ENCODE data around the gene PIPOX. TPM values are rescaled to one million over a fixed set of nuclear protein-coding genes. Genes with fewer than 3 reads are reported as not detected.

The PIPOX gene
- total RNA-seq, 1 donor from 2014 or later: 2.8 TPM

GRCh38 chr17:29031488-29031887 is 11.5 kb upstream of the PIPOX start:
- no peak overlapping the region for H3K27ac Mint-ChIP-seq
- intact Hi-C loops (cut with micrococcal nuclease): no loop called here
- no peaks in the 10 kb centered on the region for H3K36me3 Mint-ChIP-seq (ENCODE audit: low read depth)
- peaks cover 10% of the 10 kb centered on the region for H3K9me3 Mint-ChIP-seq
- H3K4me1 Mint-ChIP-seq (ENCODE audit: low read depth): no peaks in the 10 kb centered on the region
- no peak for DNase-seq (ENCODE audit: low spot score)
- H3K27me3 Mint-ChIP-seq (ENCODE audit: low read depth): peaks cover 42% of the 10 kb centered on the region
- H3K4me3 Mint-ChIP-seq (ENCODE audit: low read depth): no peak overlapping the region

DNA sequence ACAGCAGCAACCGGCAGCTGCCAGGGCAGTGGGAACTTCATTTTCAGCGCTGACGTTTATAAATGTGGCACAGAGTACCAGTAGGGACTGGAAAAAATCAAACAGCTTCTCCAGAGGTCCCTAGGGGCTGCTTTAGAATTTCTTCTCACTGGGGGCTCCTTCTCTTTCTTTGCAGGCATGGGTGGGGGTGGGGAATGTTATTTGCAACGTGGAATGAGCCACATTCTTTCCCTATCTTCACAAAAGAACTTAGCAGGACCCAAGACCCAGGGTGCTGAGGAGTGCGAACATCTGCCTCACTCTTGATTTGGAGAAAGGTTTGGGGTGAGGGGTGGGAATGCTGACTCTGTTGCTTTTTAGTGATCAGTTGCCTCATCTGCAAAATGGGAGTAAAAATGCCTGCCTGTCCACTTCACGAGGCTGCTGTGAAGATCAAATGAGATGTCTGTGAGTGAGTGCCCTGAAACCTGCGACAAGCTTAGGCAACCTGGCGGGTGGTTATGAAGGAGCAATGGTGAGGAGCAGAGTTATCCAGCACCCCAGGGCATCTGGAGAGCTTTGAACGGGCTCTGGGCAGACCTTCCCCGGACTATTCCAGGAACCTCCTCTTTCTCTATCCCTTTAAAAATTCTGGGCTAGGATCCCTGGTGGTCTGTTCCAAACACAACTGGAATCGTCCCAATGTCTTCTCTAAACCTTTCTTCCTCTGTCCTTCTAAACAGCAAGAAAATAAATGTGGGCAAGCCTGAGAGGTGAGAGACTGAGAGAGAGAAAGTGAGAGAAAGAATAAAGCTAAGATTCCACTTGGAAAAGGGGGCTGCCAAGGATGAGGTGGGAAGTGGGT is 10.7 kb upstream of the PIPOX start:
- intact Hi-C loops (cut with micrococcal nuclease): no loop called here
- H3K4me3 Mint-ChIP-seq (ENCODE audit: low read depth): no peak overlapping the region
- H3K4me1 Mint-ChIP-seq (ENCODE audit: low read depth): no peaks in the 10 kb centered on the region
- H3K27ac Mint-ChIP-seq: no peak overlapping the region
- no peak for DNase-seq (ENCODE audit: low spot score)
- H3K27me3 Mint-ChIP-seq (ENCODE audit: low read depth): peaks cover 42% of the 10 kb centered on the region
- H3K36me3 Mint-ChIP-seq (ENCODE audit: low read depth): no peaks in the 10 kb centered on the region
- peaks cover 10% of the 10 kb centered on the region for H3K9me3 Mint-ChIP-seq

DNA sequence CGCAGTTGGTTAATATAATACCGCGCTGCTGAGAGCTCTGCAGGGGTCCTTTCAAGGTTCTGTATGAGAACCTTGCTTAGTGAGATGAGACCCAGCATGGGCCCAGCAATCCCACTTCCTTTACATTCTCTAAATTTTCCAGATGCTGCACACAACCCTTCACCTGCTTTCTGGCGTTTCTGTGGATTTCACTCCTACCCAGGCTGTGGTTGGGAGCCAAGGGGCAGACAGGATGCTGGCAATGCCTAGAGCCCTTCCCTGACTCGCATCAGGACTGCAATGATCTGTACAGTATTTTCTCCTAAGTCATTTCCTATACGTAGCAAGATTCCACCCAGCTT is 10.1 kb upstream of the PIPOX start:
- H3K4me1 Mint-ChIP-seq (ENCODE audit: low read depth): no peaks in the 10 kb centered on the region
- intact Hi-C loops (cut with micrococcal nuclease): no loop called here
- peaks cover 10% of the 10 kb centered on the region for H3K9me3 Mint-ChIP-seq
- no peaks in the 10 kb centered on the region for H3K36me3 Mint-ChIP-seq (ENCODE audit: low read depth)
- no peak overlapping the region for H3K27ac Mint-ChIP-seq
- no peak for DNase-seq (ENCODE audit: low spot score)
- H3K4me3 Mint-ChIP-seq (ENCODE audit: low read depth): no peak overlapping the region
- H3K27me3 Mint-ChIP-seq (ENCODE audit: low read depth): peaks cover 40% of the 10 kb centered on the region

DNA sequence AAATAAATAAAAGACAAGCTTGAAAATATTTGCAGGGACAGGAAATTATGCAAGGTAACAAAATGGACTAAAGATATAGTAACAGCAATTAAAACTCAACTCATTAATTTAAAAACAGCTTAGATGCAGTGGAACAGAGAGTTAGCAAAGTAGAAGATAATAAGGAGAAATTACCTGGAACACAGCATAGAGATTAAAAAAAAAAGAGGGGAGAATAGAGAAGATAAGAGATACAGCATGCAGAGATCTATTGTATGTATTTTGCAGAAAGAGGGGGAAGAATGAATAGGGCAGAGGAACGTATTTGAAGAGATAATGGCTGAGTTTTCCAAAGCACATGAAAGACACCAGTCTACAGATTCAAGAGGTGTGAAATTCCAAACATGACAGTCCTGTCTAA is 8.4 kb upstream of the PIPOX start:
- no peaks in the 10 kb centered on the region for H3K36me3 Mint-ChIP-seq (ENCODE audit: low read depth)
- DNase-seq (ENCODE audit: low spot score): no peak
- intact Hi-C loops (cut with micrococcal nuclease): no loop called here
- no peaks in the 10 kb centered on the region for H3K4me1 Mint-ChIP-seq (ENCODE audit: low read depth)
- no peak overlapping the region for H3K27ac Mint-ChIP-seq
- H3K9me3 Mint-ChIP-seq: peaks cover 10% of the 10 kb centered on the region
- H3K27me3 Mint-ChIP-seq (ENCODE audit: low read depth): peaks cover 36% of the 10 kb centered on the region
- no peak overlapping the region for H3K4me3 Mint-ChIP-seq (ENCODE audit: low read depth)

DNA sequence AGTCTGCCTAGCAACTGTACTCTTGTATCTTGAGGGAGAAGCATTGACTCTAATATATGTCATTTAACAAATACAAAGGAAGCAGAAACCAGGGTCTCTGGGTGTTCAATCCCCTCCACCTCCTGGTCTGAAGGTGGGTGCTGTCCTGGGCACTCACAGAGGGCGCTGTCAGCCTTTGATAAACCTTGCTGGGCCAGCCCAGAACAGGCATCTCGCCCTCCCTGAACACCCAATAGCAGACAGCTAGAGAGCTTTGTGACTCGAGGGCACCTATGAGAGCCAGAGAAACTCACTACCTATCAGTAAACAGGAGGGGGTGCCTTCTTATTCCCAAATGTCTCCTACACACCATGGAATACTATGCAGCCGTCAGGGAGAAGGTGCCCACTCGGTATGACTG is 6.4 kb upstream of the PIPOX start:
- Mint-ChIP-seq H3K27me3 (ENCODE audit: low read depth) (peaks cover 28% of the 10 kb centered on the region), H3K9me3 (peaks cover 10% of the 10 kb centered on the region), H3K4me3 (ENCODE audit: low read depth) (no peak overlapping the region), H3K36me3 (ENCODE audit: low read depth) (no peaks in the 10 kb centered on the region), H3K27ac (no peak overlapping the region), H3K4me1 (ENCODE audit: low read depth) (no peaks in the 10 kb centered on the region)
- intact Hi-C loops (cut with micrococcal nuclease): no loop called here
- no peak for DNase-seq (ENCODE audit: low spot score)

GRCh38 chr17:29037739-29038084 is 5.2 kb upstream of the PIPOX start:
- intact Hi-C loops (cut with micrococcal nuclease): no loop called here
- peaks cover 19% of the 10 kb centered on the region for H3K27me3 Mint-ChIP-seq (ENCODE audit: low read depth)
- no peak for DNase-seq (ENCODE audit: low spot score)
- H3K9me3 Mint-ChIP-seq: peaks cover 10% of the 10 kb centered on the region
- H3K4me1 Mint-ChIP-seq (ENCODE audit: low read depth): peaks cover 3% of the 10 kb centered on the region
- H3K36me3 Mint-ChIP-seq (ENCODE audit: low read depth): no peaks in the 10 kb centered on the region
- no peak overlapping the region for H3K4me3 Mint-ChIP-seq (ENCODE audit: low read depth)
- no peak overlapping the region for H3K27ac Mint-ChIP-seq

- H3K4me3 Mint-ChIP-seq (ENCODE audit: low read depth): no peak overlapping the region
- peaks cover 3% of the 10 kb centered on the region for H3K4me1 Mint-ChIP-seq (ENCODE audit: low read depth)
- peaks cover 10% of the 10 kb centered on the region for H3K9me3 Mint-ChIP-seq
- intact Hi-C loops (cut with micrococcal nuclease): no loop called here
- H3K27ac Mint-ChIP-seq: no peak overlapping the region
- H3K27me3 Mint-ChIP-seq (ENCODE audit: low read depth): peaks cover 16% of the 10 kb centered on the region
- no peaks in the 10 kb centered on the region for H3K36me3 Mint-ChIP-seq (ENCODE audit: low read depth)
- DNase-seq (ENCODE audit: low spot score): no peak
These were observed 4.7 kb upstream of the PIPOX start for GRCh38 chr17:29038085-29038795.

- peaks cover 3% of the 10 kb centered on the region for H3K4me1 Mint-ChIP-seq (ENCODE audit: low read depth)
- H3K27ac Mint-ChIP-seq: no peak overlapping the region
- no peak overlapping the region for H3K4me3 Mint-ChIP-seq (ENCODE audit: low read depth)
- peaks cover 6% of the 10 kb centered on the region for H3K27me3 Mint-ChIP-seq (ENCODE audit: low read depth)
- DNase-seq (ENCODE audit: low spot score): no peak
- peaks cover 3% of the 10 kb centered on the region for H3K9me3 Mint-ChIP-seq
- H3K36me3 Mint-ChIP-seq (ENCODE audit: low read depth): no peaks in the 10 kb centered on the region
- intact Hi-C loops (cut with micrococcal nuclease): no loop called here
These were observed 3.0 kb upstream of the PIPOX start for GRCh38 chr17:29039764-29040598.

DNA sequence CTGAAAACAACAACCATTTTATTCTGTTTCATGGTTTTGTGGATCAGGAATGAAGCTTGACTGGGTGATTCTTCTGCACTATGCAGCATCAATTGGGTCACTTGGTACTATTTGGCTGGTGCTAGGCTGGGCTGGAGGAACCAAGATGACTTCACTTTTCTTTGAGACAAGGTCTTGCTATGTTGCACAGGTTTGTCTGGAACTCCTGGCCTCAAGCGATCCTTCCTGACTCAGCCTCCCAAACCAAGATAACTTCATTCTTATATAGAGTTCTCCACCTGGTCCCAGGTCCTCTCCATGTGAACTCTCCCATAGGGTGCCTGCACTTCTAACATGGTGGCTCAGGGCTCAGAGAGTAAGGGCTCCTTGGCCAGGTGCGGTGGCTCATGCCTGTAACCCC is 1.9 kb upstream of the PIPOX start:
- intact Hi-C loops (cut with micrococcal nuclease): no loop called here
- peaks cover 3% of the 10 kb centered on the region for H3K27me3 Mint-ChIP-seq (ENCODE audit: low read depth)
- no peaks in the 10 kb centered on the region for H3K9me3 Mint-ChIP-seq

GRCh38 chr17:29041571-29041970 is 1.4 kb upstream of the PIPOX start:
- Mint-ChIP-seq H3K36me3 (ENCODE audit: low read depth) (no peaks in the 10 kb centered on the region), H3K27me3 (ENCODE audit: low read depth) (peaks cover 2% of the 10 kb centered on the region), H3K9me3 (no peaks in the 10 kb centered on the region), H3K4me1 (ENCODE audit: low read depth) (peaks cover 5% of the 10 kb centered on the region), H3K27ac (no peak overlapping the region), H3K4me3 (ENCODE audit: low read depth) (no peak overlapping the region)
- DNase-seq (ENCODE audit: low spot score): no peak
- intact Hi-C loops (cut with micrococcal nuclease): no loop called here

More for the DNA sequence above, 1.9 kb upstream of the PIPOX start:
- H3K4me1 Mint-ChIP-seq (ENCODE audit: low read depth): peaks cover 4% of the 10 kb centered on the region
- no peaks in the 10 kb centered on the region for H3K36me3 Mint-ChIP-seq (ENCODE audit: low read depth)
- no peak overlapping the region for H3K27ac Mint-ChIP-seq
- DNase-seq (ENCODE audit: low spot score): no peak
- no peak overlapping the region for H3K4me3 Mint-ChIP-seq (ENCODE audit: low read depth)

- intact Hi-C loops (cut with micrococcal nuclease): no loop called here
- no peaks in the 10 kb centered on the region for H3K9me3 Mint-ChIP-seq
- no peak overlapping the region for H3K4me3 Mint-ChIP-seq (ENCODE audit: low read depth)
- DNase-seq (ENCODE audit: low spot score): no peak
- no peak overlapping the region for H3K27ac Mint-ChIP-seq
- peaks cover 3% of the 10 kb centered on the region for H3K27me3 Mint-ChIP-seq (ENCODE audit: low read depth)
- peaks cover 5% of the 10 kb centered on the region for H3K4me1 Mint-ChIP-seq (ENCODE audit: low read depth)
- H3K36me3 Mint-ChIP-seq (ENCODE audit: low read depth): no peaks in the 10 kb centered on the region
These were observed 789 bp upstream of the PIPOX start for GRCh38 chr17:29042026-29042678.

DNA sequence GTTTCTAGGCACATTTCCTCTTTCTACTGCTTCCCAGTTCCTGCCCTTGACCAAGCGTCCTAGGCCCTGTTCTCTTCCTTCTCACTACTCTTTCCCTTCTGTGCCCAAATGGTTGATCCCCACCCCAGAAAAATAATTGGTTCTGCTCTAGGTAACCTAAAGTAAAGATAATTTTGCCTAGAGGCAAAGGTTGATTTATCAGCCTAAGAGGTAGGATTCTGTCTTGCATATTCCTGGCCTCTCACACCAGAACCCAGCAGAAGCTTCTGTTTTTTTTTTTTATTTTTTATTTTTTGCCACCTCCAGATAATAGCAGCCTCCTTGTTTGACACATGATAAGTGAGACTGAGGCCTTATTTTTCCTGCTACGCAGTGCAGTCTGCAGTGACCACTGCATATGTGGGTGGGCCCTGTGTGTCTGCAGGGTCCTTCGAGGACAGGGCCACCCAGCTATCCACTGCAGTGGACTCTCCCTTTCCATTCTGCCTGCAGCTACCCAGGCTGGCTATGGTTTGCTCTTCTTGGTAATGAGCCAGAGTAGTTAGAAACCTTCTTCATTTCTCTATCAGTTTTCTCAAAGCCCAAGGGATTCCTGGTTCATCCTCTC is 701 bp downstream of the PIPOX start:
- Mint-ChIP-seq H3K36me3 (ENCODE audit: low read depth) (no peaks in the 10 kb centered on the region), H3K27me3 (ENCODE audit: low read depth) (peaks cover 9% of the 10 kb centered on the region), H3K4me3 (ENCODE audit: low read depth) (no peak overlapping the region), H3K4me1 (ENCODE audit: low read depth) (peaks cover 5% of the 10 kb centered on the region), H3K9me3 (no peaks in the 10 kb centered on the region), H3K27ac (no peak overlapping the region)
- DNase-seq (ENCODE audit: low spot score): no peak
- intact Hi-C loops (cut with micrococcal nuclease): no loop called here
